Osteocyte (in vitro differentiated cells): ENCODE data around the gene GMDS. TPM values are rescaled to one million over a fixed set of nuclear protein-coding genes. Genes with fewer than 3 reads are reported as not detected.

Experiments
- DNase-seq: peaks from one replicate; pipeline ENCODE4 v3.0.0; 2021; ENCODE audit warnings: mixed read lengths; ENCODE audit not compliant: unreplicated experiment; ENCODE audit errors: extremely low spot score
- H3K27ac Mint-ChIP-seq: one replicate; pipeline ENCODE4 v1.8.0; 2021; ENCODE audit warnings: mild to moderate bottlenecking, mixed read lengths; ENCODE audit not compliant: unreplicated experiment
- H3K27me3 Mint-ChIP-seq: one replicate; pipeline ENCODE4 v1.8.0; 2021; ENCODE audit warnings: mixed read lengths; ENCODE audit not compliant: unreplicated experiment
- H3K36me3 Mint-ChIP-seq: one replicate; pipeline ENCODE4 v1.8.0; 2021; ENCODE audit warnings: mixed read lengths; ENCODE audit not compliant: unreplicated experiment
- H3K4me1 Mint-ChIP-seq: one replicate; pipeline ENCODE4 v1.8.0; 2021; ENCODE audit warnings: mixed read lengths; ENCODE audit not compliant: unreplicated experiment
- H3K4me3 Mint-ChIP-seq: one replicate; pipeline ENCODE4 v1.8.0; 2021; ENCODE audit warnings: mild to moderate bottlenecking, moderate library complexity, mixed read lengths; ENCODE audit not compliant: unreplicated experiment
- H3K9me3 Mint-ChIP-seq: one replicate; pipeline ENCODE4 v1.8.0; 2021; ENCODE audit warnings: mixed read lengths; ENCODE audit not compliant: unreplicated experiment
- CTCF ChIP-seq: fragments of 200-600 bp; sonication (generic); IDR thresholded peaks from 2 replicates; pipeline ENCODE4 v1.5.0; 2021; ENCODE audit warnings: antibody characterized with exemption, mild to moderate bottlenecking, moderate library complexity
- total RNA-seq: library from RNA; stranded (reverse); gene quantifications from 2 replicates; pipeline ENCODE4 v1.2.1, GENCODE V29; 2021

The GMDS gene
- total RNA-seq, 1 donor from 2014 or later: 30.7 TPM

GRCh38 chr6:1724616-1725015, 520.8 kb downstream of the GMDS start:
- Mint-ChIP-seq H3K4me1 (peaks cover 27% of the 10 kb centered on the region), H3K9me3 (no peaks in the 10 kb centered on the region)

GRCh38 chr6:1724124-1724523, 521.3 kb downstream of the GMDS start:
- DNase-seq: no peak
- Mint-ChIP-seq H3K36me3 (peaks cover 20% of the 10 kb centered on the region), H3K4me1 (peaks cover 27% of the 10 kb centered on the region), H3K27ac (no peak overlapping the region), H3K27me3 (no peaks in the 10 kb centered on the region), H3K4me3 (no peak overlapping the region), H3K9me3 (no peaks in the 10 kb centered on the region)
- TF ChIP-seq CTCF: no peak

More at GRCh38 chr6:1724616-1725015, 520.8 kb downstream of the GMDS start:
- no peak for TF ChIP-seq CTCF
- no peak overlapping the region for H3K27ac Mint-ChIP-seq
- no peaks in the 10 kb centered on the region for H3K27me3 Mint-ChIP-seq
- H3K36me3 Mint-ChIP-seq: peaks cover 16% of the 10 kb centered on the region
- DNase-seq: no peak
- H3K4me3 Mint-ChIP-seq: no peak overlapping the region

- Mint-ChIP-seq H3K36me3 (peaks cover 20% of the 10 kb centered on the region), H3K27me3 (no peaks in the 10 kb centered on the region), H3K4me1 (peaks cover 27% of the 10 kb centered on the region), H3K27ac (no peak overlapping the region), H3K9me3 (no peaks in the 10 kb centered on the region), H3K4me3 (no peak overlapping the region)
- no peak for TF ChIP-seq CTCF
- no peak for DNase-seq
These were observed 522.6 kb downstream of the GMDS start for GRCh38 chr6:1722801-1723200.

GRCh38 chr6:1720620-1721322, 524.6 kb downstream of the GMDS start:
- Mint-ChIP-seq H3K4me3 (no peak overlapping the region), H3K36me3 (peaks cover 17% of the 10 kb centered on the region), H3K27me3 (no peaks in the 10 kb centered on the region), H3K4me1 (peaks cover 27% of the 10 kb centered on the region), H3K27ac (no peak overlapping the region), H3K9me3 (no peaks in the 10 kb centered on the region)
- no peak for TF ChIP-seq CTCF
- DNase-seq: no peak

GRCh38 chr6:1719922-1720321, 525.5 kb downstream of the GMDS start:
- no peak for TF ChIP-seq CTCF
- no peak overlapping the region for H3K4me3 Mint-ChIP-seq
- DNase-seq: no peak
- peaks cover 11% of the 10 kb centered on the region for H3K36me3 Mint-ChIP-seq
- H3K4me1 Mint-ChIP-seq: peaks cover 26% of the 10 kb centered on the region
- H3K27ac Mint-ChIP-seq: no peak overlapping the region
- no peaks in the 10 kb centered on the region for H3K27me3 Mint-ChIP-seq
- no peaks in the 10 kb centered on the region for H3K9me3 Mint-ChIP-seq
